ENCODE measurements around the gene OAS2. TPM values are rescaled to one million over a fixed set of nuclear protein-coding genes. Genes with fewer than 3 reads are reported as not detected.

Gene OAS2
- total and polyA plus RNA-seq, 9 of the 15 experiments (the other 6 are each of a cell fraction or from before 2014, with no cell fraction given), result 0.13 to 0.85 TPM; not detected in 7

GRCh38 chr12:112974904-112975303 is 3.4 kb upstream of the OAS2 start (continued):
- TF ChIP-seq IRF9 (tag; IDR thresholded peaks at IDR 0.05) (no peak), RBM34 (IDR thresholded peaks at IDR 0.05; ENCODE audit: borderline replicate concordance, insufficient read depth, low read length) (no peak), RCOR1 (IDR thresholded peaks at IDR 0.05; ENCODE audit: borderline replicate concordance in 1 of 2, low read depth in 2 of 2, low read length in 2 of 2) (no peak)

GRCh38 chr12:112977139-112977538 is 1.2 kb upstream of the OAS2 start:
- BruUV-seq (replicated peaks), result no TSS peak
- no peak for DNase-seq (ENCODE audit: extremely low read depth in 1 of 4, low spot score in 3 of 4)
- H3K9me1 ChIP-seq (ENCODE audit: control insufficient read depth, insufficient read depth, low read length), result peaks cover 2% of the 10 kb centered on the region
- H3K9ac ChIP-seq (ENCODE audit: insufficient read depth in 1 of 2, low read depth in 2 of 2, low read length in 2 of 2), result no peak overlapping the region
- no peak overlapping the region for H3K4me2 ChIP-seq (ENCODE audit: insufficient read depth, low read length)
- no peak overlapping the region for H3K27ac ChIP-seq (ENCODE audit: extremely low read depth, low read depth, low read length)
- H4K20me1 ChIP-seq (replicated peaks; ENCODE audit: control insufficient read depth, insufficient read depth, low read length), result 0 out of 2 replicates have a peak, but pooled peaks cover 3% of the 10 kb centered on the region
- H2AFZ ChIP-seq (ENCODE audit: low read depth, low read length), result no peak overlapping the region
- intact Hi-C loops (cut with micrococcal nuclease), result no loop called here
- 2% methylated on average over 3 of the region's 3 CpGs for WGBS (ENCODE audit: insufficient coverage, low coverage, missing lambda C conversion rate)
- ChIA-PET CTCF (ENCODE audit: low intra/inter-chr PET ratio) (no interaction called here), POLR2A (no interaction called here)
- in situ Hi-C loops (cut with MboI), result no loop called here
- no peaks in the 10 kb centered on the region for H3K36me3 ChIP-seq (ENCODE audit: control insufficient read depth, insufficient read depth, low read length)
- H3K4me1 ChIP-seq (replicated peaks in 1 of 2; ENCODE audit: control insufficient read depth in 2 of 2, insufficient read depth in 2 of 2, low read length in 2 of 2), result no peaks in the 10 kb centered on the region; a peak in 1 of 5 replicates
- no peak for TF ChIP-seq NR4A1 (CRISPR knock-in tag; IDR thresholded peaks at IDR 0.05)
- TF ChIP-seq NR4A1 (tag; IDR thresholded peaks at IDR 0.05), result no peak
- TF ChIP-seq ZNF134 (CRISPR knock-in tag; conservative IDR thresholded peaks at IDR 0.05), result peak; percentile 96
- peak; percentile 36 for TF ChIP-seq RBM25 (IDR thresholded peaks at IDR 0.05; ENCODE audit: low read depth, low read length, severe bottlenecking)
- TF ChIP-seq MEF2D (tag; conservative IDR thresholded peaks at IDR 0.05; ENCODE audit: low read depth), result no peak
- H3K79me2 ChIP-seq (ENCODE audit: control insufficient read depth, insufficient read depth, low read length), result no peaks in the 10 kb centered on the region
- FAIRE-seq, result no peak
- no peak for ATAC-seq
- no peak overlapping the region for H3K4me3 ChIP-seq
- no peaks in the 10 kb centered on the region for H3K9me3 ChIP-seq (replicated peaks; ENCODE audit: control insufficient read depth, insufficient read depth, low read depth, low read length)
- H3K27me3 ChIP-seq (ENCODE audit: control insufficient read depth in 2 of 2, insufficient read depth in 2 of 2, low read length in 2 of 2), result peaks cover 3 to 29% of the 10 kb centered on the region in 2 experiments; a peak in 4 of 5 replicates
